GM12864 (cell line): ENCODE measurements around the gene PPFIBP1.

Source experiments
- DNase-seq: peaks from one replicate; pipeline ENCODE4 v3.0.0-alpha.2; 2011; ENCODE audit warnings: low read depth
- H3K4me3 ChIP-seq: 2 replicates; pipeline ENCODE4 v1.5.1; 2011; ENCODE audit warnings: mild to moderate bottlenecking, low read depth, low read length, control low read depth
- CTCF ChIP-seq: IDR thresholded peaks from 2 replicates; pipeline ENCODE4 v1.5.1; 2011; ENCODE audit warnings: low read depth, mild to moderate bottlenecking, moderate library complexity, low read length, control low read depth, inconsistent platforms; ENCODE audit errors: missing control alignments

The PPFIBP1 gene

GRCh38 chr12:27572486-27573255 is 48.7 kb downstream of the PPFIBP1 start:
- TF ChIP-seq CTCF, result no peak
- no peak overlapping the region for H3K4me3 ChIP-seq
- no peak for DNase-seq

GRCh38 chr12:27573972-27574371 is 50.0 kb downstream of the PPFIBP1 start:
- TF ChIP-seq CTCF, result no peak
- no peak overlapping the region for H3K4me3 ChIP-seq
- no peak for DNase-seq

- no peak for DNase-seq
- H3K4me3 ChIP-seq, result no peak overlapping the region
- TF ChIP-seq CTCF, result no peak
Measured at GRCh38 chr12:27575090-27575761, 51.2 kb downstream of the PPFIBP1 start.

- no peak for DNase-seq
- TF ChIP-seq CTCF, result no peak
- no peak overlapping the region for H3K4me3 ChIP-seq
Measured at GRCh38 chr12:27575762-27576118, 51.7 kb downstream of the PPFIBP1 start.

- DNase-seq, result no peak
Measured at GRCh38 chr12:27576667-27577347, 52.8 kb downstream of the PPFIBP1 start.

GRCh38 chr12:27577688-27578087 is 53.7 kb downstream of the PPFIBP1 start:
- no peak for TF ChIP-seq CTCF
- no peak overlapping the region for H3K4me3 ChIP-seq
- no peak for DNase-seq

More at GRCh38 chr12:27576667-27577347, 52.8 kb downstream of the PPFIBP1 start:
- no peak for TF ChIP-seq CTCF
- H3K4me3 ChIP-seq, result no peak overlapping the region
